ENCODE data around the gene ICAM4.
"Not testable (repeated sequence)": the region's sequence is repeated elsewhere in the genome, so short reads cannot be mapped to it uniquely, and the experiment has no call there.

Gene ICAM4

GRCh38 chr19:10269333-10270179, 17.2 kb upstream of the ICAM4 start:
- peak; percentile 50 for DNase-seq

DNA sequence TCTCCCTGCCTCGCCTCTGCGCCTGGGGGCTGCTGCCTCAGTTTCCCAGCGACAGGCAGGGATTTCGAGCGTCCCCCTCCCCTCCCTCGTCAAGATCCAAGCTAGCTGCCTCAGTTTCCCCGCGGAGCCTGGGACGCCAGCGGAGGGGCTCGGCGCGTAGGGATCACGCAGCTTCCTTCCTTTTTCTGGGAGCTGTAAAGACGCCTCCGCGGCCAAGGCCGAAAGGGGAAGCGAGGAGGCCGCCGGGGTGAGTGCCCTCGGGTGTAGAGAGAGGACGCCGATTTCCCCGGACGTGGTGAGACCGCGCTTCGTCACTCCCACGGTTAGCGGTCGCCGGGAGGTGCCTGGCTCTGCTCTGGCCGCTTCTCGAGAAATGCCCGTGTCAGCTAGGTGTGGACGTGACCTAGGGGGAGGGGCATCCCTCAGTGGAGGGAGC, 16.6 kb upstream of the ICAM4 start:
- no peak for DNase-seq

DNA sequence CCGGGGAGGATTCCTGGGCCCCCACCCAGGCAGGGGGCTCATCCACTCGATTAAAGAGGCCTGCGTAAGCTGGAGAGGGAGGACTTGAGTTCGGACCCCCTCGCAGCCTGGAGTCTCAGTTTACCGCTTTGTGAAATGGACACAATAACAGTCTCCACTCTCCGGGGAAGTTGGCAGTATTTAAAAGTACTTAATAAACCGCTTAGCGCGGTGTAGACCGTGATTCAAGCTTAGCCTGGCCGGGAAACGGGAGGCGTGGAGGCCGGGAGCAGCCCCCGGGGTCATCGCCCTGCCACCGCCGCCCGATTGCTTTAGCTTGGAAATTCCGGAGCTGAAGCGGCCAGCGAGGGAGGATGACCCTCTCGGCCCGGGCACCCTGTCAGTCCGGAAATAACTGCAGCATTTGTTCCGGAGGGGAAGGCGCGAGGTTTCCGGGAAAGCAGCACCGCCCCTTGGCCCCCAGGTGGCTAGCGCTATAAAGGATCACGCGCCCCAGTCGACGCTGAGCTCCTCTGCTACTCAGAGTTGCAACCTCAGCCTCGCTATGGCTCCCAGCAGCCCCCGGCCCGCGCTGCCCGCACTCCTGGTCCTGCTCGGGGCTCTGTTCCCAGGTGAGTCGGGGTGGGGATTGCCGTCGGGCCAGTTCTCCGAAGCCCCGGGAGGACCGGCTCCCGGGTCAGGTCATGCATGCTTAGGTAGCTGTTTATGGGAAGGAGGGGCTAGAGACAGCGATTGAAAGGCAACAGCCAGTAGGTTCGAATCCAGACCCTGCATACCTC, 15.9 kb upstream of the ICAM4 start, which contains the start of gene ICAM1:
Gene ICAM1, plus strand, starts transcription at position 505 of the 779 bp plus-strand sequence. Its CDS starts 40 bp downstream, at position 545.
- DNase-seq, result no peak

- no peak for DNase-seq
Measured at GRCh38 chr19:10271543-10272086, 15.1 kb upstream of the ICAM4 start.

- no peak for DNase-seq
Measured at GRCh38 chr19:10274589-10274988, 12.2 kb upstream of the ICAM4 start.

GRCh38 chr19:10277795-10278589, 8.8 kb upstream of the ICAM4 start:
- no peak for DNase-seq

GRCh38 chr19:10278935-10279334, 7.8 kb upstream of the ICAM4 start:
- no peak for DNase-seq

DNA sequence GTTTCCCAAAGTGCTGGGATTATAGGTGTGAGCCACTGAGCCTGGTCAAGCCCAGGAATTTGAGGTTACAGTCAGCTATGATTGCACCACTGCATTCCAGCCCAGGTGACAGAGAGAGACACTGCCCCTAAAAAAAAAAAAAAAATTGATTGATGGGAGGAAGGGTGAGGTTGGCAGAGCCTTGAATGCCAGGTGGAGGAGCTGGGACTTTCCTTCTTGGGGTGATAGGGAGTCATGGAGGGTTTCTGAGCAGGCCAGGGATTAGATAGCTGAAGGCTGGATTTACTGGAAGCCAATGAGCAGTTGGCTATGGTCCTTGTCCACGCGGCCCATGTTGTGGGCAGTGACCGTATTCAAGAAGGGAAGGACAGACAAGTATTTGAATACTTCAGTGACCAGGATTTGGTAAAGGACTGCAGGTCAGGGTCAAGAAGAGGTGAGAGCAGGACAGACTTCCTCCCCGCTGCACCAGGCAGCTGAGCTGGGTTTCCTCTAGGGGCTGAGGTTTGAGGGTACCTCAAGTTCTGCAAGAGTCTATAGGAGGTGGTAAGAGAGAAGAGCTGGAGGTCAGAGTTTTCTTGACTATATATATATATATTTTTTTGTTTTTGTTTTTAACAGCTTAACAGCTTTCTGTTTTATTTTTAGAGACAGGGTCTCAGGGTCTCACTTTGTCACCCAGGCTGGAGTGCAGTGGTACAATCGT, 6.9 kb upstream of the ICAM4 start:
- DNase-seq, result no peak

GRCh38 chr19:10282043-10282442, 4.7 kb upstream of the ICAM4 start:
- not testable (repeated sequence) for DNase-seq

DNA sequence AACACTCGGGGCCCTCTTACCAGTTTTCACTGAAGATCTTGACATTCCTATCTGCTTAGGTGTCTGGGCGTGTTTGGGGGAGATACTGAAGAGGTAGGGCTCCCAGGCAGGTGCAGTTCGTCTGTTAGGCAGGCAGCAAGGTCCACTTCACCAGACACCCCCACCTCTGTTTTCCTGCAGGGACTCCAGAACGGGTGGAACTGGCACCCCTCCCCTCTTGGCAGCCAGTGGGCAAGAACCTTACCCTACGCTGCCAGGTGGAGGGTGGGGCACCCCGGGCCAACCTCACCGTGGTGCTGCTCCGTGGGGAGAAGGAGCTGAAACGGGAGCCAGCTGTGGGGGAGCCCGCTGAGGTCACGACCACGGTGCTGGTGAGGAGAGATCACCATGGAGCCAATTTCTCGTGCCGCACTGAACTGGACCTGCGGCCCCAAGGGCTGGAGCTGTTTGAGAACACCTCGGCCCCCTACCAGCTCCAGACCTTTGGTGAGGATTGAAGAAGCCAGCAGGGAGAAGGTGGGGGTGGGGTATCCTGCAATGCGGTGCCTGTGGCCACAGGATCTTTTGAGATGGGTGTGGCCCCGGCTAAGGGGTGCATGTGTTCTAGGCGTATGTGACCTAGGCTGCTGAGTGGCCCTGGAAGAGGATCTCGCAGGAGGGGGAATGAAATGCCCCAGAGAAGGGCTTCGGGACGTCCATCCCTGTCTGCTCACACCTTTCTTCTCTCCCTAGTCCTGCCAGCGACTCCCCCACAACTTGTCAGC, 3.3 kb upstream of the ICAM4 start:
- DNase-seq, result no peak

GRCh38 chr19:10284065-10284959, 2.4 kb upstream of the ICAM4 start:
- DNase-seq, result no peak

DNA sequence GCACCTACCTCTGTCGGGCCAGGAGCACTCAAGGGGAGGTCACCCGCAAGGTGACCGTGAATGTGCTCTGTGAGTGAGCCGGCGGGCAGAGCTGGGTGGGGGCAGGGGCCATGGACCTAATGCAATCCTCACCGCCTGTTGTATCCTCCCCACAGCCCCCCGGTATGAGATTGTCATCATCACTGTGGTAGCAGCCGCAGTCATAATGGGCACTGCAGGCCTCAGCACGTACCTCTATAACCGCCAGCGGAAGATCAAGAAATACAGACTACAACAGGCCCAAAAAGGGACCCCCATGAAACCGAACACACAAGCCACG, 1.8 kb upstream of the ICAM4 start:
- no peak for DNase-seq

GRCh38 chr19:10285393-10285792, 1.4 kb upstream of the ICAM4 start:
- no peak for DNase-seq

GRCh38 chr19:10288662-10289166, 2.0 kb downstream of the ICAM4 start:
- peak; percentile 69 for DNase-seq

- peak; percentile 44 for DNase-seq
Measured at GRCh38 chr19:10289167-10289835, 2.5 kb downstream of the ICAM4 start.

DNA sequence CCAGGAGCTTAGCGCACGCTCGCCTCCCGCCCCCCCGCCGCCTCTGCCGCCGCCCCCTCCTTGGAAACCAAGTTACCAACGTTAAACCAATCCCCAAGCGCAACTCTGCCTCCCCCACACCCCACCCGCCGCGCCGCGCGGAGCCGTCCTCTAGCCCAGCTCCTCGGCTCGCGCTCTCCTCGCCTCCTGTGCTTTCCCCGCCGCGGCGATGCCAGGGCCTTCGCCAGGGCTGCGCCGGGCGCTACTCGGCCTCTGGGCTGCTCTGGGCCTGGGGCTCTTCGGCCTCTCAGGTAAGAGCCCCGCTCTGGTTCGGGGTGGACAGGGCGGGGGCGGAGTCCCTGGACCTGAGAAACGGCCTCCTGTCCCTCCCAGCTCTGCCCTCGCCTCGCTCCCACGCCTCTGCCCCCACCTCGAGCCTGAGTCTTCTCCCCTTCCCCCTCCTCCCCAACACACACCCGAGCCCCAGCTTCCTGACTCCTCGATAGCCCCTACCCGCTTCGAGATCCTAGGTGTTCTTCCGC, 3.1 kb downstream of the ICAM4 start, which contains the start of gene ICAM5:
Gene ICAM5, plus strand, starts transcription at position 117 of the 521 bp plus-strand sequence. Its CDS starts 92 bp downstream, at position 209.
- DNase-seq, result no peak

DNA sequence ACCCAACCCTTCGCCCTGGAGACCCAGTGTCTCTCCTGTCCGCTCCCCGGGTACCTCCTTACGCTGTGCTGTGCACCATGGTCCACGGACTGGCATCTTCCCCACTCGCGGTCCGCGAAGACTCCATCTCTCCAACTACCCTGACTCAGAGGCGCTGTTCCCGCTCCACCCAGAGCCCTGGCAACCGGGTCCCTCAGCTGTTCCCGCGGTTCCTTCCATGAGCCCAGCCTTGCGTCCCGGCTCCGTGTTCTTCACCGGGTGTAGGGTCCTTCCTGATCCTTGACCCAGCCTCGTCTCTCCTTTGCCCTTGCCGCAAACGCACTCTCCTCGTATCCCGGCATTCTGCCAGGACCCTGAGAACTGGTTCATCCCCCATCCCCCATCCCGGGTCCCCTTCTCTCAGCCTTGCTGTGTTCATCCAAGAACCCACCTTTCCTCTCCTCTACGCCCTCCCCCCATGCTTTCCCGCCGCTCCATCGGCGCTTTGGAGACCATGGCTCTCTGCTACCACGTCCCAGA, 3.7 kb downstream of the ICAM4 start:
- DNase-seq, result no peak

GRCh38 chr19:10290876-10291553, 4.3 kb downstream of the ICAM4 start:
- DNase-seq, result peak; percentile 82
